NCI-H226 (cell line): ENCODE results near the gene QPCTL.

ENCODE experiments used
- DNase-seq: peaks from one replicate; pipeline ENCODE4 v3.0.0-alpha.2; 2015

Gene QPCTL

DNA sequence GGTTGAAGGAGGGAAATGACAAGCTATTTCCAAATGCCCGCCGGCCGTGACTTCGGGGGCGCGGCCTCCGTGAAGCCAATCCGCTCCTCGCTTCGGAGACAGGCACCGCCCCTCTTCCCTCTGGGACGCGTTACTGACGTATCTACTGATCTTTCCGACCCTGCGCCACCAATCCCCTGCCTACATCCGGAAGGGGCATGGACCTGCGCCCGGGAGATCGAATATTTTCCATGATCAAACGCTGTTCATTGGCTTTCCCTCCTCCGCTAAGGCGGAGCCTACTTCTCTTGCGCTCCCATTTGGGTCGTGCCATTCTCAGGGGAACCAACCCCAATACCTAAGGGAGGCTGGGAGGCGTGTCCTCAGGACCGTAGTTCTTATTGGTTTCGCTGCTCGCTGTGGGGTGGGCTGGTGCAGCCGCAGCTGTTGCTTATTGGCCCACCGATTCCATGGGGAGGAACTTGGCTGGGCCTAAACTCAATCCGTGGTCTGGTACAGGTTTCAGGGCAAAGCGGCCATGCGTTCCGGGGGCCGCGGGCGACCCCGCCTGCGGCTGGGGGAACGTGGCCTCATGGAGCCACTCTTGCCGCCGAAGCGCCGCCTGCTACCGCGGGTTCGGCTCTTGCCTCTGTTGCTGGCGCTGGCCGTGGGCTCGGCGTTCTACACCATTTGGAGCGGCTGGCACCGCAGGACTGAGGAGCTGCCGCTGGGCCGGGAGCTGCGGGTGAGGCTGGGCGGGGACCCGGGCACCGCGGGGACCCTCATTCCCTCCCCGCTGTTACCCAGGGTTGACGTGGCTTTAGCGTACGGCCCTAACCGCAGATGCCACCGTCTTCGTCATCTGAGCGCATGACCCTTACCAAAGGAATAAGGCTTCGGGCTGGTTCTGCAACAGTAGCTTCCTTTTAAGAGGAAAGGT is at the start of gene QPCTL:
Gene QPCTL, plus strand, starts transcription at position 480 of the 919 bp plus-strand sequence. Its CDS starts 38 bp downstream, at position 518.
- DNase-seq = peak; percentile 100

DNA sequence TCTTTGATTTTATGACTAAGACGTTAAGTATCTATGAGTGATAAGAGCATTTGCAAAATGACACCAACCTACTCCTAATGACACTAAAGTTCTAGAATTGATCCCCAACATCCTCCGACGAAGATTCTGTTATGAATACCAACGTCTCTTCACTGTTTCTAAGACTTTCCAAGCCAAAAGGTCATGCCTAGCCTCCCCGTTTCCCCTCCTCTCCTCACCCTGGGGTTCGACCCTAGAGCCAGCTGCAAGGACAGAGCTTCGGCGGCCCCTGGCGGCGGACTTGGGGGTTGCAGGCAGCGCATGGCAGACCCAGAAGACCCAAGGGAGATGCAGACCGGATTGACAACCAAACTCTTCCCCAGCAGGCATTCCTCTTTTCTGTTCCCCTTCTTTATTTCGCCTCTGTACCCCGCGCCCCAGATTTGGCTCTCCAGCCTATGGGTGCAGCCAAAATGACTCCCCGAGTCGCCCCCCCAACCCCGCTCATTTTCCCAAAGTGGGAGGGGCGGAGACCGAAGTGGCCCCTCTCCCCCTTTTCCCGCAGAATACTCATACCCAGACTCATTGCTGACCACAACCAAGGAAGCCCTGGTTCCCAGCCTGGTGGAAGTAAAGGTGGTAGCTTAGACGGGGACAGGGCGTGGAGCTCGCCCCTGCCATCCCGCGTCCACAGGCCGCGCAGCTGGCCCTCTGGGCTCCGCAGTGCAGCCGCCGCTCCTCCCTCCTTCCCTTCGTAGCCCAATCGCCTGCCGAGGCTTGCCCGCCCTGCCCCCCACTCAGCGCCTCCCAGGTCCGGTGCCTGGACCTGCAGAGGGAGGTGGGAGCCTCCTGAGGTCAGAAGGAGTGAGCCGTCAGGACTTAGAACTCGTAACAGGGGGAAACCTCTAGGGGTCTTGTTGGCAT is 49.2 kb upstream of the QPCTL start:
- DNase-seq = peak; percentile 68

DNA sequence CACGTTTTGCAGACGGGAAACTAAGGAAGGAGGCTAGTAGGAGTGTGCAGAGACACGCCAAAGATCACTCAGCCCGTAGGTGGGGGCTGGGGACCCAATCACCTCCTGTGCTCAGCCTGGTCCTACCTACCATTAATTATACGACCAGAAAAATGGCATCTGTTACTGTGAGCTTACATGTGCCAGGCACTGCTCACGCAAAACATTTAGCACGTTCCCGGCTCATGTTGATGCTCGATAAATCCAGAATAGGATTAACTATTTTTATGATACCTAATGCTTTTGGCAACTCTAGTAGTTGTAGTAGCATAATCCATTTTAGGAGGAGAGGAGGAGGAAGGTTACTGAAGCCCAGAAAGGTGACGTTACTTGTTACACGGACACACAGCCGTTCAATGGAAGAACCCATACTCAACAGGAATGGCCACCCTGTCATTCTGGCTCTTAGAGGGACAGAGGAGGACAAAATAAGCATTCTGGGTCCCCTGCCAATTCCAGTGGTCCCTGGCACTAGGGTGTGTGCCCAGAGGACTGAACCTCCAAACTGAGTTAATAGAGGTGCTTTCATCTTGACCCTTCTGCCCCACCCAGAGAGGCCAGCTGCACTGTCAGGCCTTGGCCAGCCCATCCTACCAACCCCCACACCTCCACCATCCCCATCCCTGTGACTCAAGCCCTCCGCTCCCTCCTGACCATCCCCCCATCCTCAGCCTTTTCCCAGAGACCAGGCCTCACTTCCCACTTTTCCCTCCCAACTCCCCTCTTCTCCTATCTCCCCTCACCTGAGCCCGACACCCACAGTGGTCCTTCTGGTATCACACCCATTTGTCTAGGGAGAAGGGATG is 48.3 kb upstream of the QPCTL start:
- DNase-seq = no peak

DNA sequence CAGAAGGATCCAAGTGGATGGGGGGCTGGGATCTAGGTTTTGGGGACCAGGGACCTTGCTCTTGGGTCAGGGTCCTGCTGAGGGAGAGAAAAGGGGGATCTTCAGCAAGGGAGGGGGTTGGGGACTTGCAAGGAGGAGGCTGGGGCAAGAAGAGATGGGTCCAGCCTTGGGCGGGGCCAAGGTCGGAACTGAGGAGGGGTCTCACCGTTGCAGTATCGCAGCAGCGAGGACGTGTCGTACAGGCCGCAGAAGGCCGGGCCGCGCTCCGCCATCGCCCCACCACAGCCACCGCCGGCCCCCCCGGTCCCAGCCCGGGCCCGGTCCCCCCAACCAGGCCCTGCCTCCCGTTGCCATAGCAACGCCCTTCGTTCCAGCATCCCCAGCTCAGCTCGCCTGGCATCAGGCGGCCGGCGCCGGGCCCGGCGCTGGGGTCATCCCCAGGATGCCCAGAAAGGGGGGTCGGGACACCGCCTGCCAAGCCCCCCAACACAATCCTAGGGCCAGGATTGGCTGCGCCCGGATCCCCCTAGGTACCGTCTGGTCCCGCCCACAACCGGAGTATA is 47.3 kb upstream of the QPCTL start:
- no peak for DNase-seq

DNA sequence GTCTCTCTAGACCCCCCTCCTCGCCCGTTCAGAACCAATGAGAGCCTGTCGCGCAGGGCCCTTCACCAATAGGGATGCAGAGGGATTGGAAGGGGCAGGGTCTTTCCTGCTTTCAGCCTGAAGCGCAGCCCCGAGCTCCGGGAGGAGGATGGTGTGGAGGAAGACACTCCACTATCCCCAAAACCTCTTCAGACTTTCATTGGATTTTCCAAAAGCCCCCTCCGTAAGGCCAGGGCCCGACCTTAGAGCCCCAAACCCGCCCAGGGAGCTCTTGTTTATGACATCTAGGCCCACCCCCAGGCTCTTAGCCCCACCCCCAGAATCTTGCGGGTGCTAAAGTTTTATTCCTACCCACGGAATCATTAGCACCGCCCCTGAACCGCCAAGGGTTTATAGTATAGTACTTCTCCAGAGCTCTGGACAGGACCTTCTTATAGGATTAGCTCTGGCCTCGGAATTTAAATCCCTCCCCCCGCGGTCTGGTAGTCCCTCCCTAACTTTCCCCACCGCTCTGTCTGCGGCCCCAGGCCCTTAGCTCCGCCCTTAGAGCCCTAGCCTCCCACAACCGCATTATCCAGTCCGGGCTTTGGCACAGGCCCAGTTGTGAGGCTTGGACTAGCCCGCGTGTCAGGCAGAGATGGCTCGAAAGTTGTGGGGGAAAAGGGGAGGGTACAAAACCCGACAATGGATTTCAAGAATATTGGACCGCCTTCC is 46.7 kb upstream of the QPCTL start:
- peak; percentile 98 for DNase-seq

DNA sequence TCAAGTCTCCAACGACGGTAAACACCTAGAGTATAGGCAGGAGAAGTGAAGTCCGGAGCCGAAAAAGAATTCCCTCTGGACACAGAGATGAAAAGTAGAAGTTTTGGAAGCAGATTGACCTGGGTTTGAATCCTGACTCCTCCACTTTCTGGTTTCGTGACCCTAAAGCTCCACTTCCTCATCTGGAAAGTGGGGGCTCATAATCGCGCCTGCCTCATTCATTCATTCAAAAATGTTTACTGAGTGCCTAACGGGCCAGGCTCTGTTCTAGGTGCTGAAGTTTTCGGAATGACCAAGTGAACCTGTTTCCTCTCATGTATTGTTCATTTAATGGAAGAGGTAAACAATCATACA is 46.1 kb upstream of the QPCTL start:
- no peak for DNase-seq

DNA sequence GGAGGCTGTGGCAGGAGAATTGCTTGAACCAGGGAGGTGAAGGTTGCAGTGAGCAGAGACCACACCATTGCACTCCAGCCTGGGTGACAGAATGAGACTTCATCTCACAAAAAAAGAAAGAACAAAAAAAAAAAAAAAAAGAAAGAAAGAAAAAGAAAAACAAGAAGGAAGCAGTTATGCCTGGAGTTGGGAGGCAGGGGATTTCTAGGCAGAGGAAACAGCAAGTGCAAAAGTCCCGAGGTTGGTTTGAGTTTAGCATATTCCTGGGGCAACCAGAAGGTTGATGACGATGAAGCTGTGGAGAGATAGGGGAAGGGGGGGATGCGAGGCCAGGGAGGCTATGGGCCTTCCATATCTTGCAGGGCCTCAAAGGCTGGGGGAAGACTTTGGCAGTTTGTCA is 41.7 kb upstream of the QPCTL start:
- DNase-seq = no peak

DNA sequence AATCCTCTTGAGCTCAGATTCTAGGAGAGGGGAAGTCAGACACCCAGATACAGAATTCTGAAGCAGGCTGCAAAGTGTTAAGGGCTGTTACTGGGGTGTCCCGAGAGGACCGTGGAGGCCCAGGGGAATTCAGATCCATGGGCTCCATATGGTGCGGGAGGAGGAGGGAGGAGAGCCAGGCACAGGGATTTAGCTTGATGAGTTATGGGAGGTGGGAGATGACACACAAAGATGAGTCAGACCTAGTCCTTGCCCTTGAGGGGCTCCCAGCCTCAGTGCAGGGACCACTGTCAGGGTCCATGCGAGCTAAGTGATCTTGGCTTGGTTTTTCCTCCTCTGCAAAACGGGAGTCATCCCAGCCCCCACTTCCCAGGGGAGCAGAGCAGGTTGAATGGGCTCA is 38.8 kb upstream of the QPCTL start:
- no peak for DNase-seq

DNA sequence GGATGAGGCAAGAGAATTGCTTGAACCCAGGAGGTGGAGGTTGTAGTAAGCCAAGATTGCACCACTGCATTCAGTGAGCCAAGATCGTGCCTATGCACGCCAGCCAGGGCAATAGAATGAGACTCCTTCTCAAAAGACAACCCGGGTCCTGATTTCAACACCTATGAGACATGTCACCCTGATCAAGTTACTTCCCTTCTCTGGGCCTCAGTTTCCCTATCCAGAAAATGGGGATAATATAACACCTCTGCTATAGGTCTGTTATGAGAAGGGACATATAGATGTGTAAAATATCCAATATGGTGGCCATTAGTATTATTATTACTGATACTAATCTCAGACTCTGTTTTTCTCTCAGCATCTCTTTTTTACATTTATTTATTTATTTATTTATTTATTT is 37.4 kb upstream of the QPCTL start:
- DNase-seq = no peak

DNA sequence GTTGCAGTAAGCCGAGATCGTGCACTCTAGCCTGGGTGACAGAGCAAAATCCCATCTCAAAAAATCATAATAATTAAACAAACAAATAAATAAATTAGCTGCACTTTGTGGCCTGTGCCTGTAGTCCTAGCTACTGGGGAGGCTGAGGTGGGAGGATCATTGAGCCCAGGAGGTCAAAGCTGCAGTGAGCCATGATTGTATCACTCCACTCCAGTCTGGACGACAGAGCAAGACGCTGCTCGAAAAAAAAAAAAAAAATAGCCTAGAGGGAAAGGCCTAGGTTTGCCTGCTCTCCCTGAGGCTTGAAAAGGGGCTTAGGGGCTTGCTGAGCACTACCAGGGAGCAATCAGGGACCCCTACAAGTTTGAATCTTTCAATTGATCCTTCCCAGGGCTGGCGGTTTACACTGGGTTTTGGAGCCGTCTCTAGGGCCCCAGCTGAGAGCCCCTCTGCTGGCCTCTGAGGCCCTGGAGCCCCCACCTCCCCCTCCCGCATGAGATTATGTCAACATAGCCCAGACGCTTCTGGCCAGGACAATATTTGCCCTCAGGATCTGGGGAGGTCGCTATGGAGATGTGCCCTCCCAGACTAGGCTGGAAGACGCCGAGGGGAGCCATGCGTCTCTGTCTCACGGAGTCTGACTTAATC is 34.8 kb upstream of the QPCTL start:
- no peak for DNase-seq

DNA sequence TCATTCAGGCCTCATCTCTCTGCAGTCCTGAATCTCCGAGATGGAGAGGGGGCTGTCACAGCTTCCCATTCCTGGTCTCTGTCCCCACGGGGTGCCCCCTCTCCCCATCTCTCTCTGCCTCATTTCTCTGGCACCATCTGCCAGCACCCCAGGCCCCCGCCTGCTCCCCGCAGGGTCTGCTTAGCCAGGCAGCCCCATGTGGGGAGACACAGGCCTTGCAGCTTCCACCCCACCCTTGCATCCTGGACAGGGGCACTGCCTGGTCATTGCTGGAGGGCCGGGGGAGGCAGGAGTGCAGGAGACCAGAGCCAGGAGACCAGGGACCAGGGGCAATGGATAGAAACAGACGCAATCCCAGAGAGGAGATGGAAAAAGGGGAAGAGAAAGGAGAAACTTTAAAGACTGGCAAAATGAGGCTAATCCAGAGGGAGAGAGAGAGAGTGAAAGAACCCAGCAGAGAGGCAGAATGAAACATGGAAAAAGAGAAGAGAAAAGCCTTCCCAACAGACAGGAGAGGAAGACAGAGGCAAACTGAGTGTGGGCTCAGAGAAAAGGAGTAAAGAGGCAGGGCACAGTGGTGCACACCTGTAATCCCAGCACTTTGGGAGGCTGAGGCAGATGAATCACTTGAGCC is 33.3 kb upstream of the QPCTL start:
- no peak for DNase-seq

DNA sequence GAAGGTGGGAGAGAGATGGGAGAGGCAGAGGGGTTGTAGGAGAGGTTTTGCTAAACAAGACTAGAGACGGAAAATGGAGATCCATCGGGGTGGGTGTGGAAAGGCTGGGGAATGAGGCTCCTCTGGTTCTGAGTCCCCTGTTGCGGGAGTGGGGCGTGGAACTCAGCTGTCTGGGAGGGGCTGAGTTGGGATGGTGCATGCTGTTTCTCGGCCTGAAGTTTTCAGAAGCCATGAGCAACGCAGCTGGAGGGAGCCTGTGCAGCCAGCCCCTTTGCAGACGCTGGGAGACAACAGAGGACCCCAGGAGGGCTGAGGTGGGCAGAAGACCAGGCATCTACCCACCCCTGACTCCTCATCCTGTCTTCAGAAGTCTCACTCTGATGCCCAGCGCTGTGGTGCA is 31.8 kb upstream of the QPCTL start:
- no peak for DNase-seq

DNA sequence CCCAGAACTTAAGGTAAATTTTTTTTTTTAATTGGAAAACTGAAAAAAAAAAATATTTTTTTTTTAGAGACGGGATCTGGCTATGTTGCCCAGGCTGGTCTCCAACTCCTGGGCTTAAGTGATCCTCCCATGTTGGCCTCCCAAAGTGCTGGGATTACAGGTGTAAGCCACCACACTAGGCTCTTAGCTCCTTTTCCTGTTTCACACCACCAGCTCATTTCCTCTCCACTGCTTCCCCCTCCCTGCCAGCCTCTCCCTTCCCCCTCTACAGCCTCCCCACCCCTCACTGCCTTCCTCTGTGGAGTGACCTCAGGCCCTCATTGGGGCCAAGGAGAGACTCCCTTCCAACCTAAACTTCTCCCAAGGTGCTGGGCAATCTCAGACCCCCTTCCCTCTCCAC is 28.7 kb upstream of the QPCTL start:
- DNase-seq = no peak

DNA sequence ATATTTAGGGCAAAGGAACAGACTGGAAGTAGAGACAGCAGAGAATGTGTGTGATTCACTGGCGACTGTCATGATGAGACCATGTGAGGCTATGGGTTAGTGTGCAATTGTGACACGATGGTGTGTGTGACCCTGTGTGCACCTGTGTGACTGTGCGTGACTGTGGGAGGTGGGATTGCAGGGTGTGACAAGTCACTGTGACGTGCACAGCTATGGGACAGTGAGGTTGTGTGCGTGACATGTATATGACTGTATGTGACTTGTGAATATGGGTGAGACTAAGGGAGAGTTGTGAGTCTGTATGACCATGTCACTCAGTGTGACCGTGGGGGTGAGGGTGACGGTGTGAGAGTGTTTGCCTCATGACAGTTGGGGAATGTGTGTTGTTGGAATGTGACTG is 27.9 kb upstream of the QPCTL start:
- DNase-seq = no peak

DNA sequence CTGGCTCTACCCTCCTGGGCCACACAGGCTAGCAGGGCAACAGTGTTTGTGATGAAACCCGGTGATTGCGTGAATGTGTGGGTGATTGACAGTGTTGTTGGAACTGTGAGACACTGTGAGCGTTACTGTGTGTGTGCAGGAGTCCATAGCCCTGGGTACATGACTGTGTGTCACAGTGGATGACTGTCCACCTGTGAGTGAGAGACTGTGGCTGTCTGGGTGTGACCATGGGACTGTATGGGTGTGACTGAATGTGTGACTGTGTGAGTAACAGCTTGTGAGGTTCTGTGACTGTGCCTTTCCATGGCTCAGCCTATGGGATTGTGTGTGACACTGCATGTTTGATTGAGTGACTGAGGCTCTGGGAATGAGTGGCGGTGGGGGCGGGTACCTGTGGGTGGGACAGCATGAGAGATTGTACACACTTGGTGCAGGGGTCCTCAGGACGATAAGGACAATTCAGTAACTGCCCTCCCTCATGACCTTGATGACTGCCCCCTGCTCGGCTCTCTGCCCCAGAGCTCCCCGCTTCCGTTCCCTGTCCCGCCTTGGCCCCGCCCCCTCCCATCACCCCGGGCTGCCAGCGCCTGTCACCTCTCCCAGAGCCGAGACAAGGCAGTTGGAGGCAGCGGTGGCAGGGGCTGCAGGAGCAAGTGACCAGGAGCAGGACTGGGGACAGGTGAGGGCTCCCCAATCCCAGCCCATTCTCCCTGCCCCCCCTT is 24.7 kb upstream of the QPCTL start, which contains the start of gene GIPR:
Gene GIPR, plus strand, starts transcription at position 602 of the 722 bp plus-strand sequence. CDS start 1,300 bp downstream, outside the sequence.
- DNase-seq = no peak

DNA sequence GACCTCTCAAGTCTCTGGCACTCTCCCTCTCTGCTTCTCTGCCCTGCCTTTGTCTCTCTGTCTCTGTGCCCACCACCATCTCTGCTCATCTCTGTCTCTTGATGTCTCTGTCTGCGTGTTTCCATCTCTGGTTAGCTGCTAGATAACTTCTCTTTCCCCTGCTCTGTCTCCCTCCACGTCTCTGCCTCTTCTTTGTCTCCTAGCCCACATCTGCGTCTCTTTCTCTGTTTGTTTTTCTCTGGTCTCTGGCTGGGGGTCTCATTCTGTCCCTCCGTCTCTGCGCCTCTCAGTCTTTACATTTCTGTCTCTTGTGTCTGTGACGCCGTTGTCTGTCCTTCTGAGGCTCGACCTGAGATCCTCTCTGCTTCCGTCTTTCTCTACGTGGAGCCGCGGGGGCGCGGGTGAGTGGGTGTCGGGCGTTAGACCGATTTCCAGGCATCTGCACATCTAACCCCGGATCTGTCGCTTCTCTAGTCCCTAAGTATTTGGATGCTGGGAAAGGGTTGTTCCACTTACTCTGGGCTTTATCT is 24.1 kb upstream of the QPCTL start:
- DNase-seq = no peak

DNA sequence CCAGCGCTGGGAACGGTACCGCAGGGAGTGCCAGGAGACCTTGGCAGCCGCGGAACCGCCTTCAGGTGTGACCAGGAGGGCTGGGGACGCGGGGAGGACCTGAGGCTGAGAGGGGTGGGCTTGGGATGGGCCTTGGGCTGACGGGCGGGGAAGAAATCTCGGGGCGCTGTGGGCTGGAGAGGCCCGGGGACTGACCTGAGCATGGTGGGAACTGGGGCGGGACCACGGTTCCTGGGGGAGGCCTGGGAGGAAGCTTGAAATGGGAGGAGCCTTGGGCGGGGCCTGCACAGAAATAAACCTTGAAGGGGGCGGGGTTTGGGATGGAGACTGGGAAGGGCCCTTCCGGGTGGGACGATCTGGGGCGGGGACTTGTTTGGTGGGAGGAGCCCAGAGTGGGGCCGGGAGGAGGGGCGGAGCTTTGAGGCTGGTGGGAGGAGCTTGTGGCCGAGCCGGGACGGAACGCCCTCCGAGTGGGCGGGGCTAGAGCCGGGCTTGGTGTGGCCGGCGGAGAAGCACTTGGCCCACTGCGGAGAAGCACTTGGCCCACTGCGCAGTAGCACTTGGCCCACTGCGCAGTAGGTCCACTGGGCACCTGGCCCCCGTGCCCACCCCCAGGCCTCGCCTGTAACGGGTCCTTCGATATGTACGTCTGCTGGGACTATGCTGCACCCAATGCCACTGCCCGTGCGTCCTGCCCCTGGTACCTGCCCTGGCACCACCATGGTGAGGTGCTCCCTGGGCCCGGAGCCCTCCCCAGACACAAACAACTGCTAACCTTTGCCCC is 21.6 kb upstream of the QPCTL start:
- peak; percentile 71 for DNase-seq

DNA sequence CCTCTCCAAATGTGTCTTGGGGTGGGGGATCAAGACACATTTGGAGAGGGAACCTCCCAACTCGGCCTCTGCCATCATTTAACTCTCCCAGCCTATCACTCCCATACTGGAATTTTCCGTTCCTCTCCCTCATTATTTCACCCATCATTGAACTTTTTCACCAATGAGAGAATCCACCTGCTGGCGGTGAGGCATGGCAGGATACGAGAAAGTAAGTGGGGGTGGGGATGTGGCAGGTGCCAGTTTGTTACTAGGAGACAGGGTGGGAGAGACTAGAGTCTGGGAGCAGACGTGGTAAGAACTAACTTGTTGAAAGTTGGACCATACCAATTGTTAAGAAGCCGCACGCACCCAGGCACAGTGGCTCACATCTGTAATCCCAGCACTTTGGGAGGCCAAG is 17.5 kb upstream of the QPCTL start:
- DNase-seq = no peak

DNA sequence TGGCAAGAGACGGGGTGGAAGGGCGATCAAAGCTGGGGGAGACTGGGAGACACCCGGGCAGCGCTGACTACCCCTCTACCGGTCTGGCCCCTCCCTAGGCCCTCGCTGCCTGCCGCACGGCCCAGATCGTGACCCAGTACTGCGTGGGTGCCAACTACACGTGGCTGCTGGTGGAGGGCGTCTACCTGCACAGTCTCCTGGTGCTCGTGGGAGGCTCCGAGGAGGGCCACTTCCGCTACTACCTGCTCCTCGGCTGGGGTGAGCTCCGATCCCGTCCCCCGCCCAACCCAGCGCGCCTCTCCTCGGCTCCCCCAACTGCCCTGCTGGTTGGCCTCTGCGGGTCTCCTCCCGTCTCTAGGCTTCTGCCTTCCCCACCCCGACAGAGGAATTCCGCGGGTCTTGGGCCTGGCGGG is 15.6 kb upstream of the QPCTL start:
- DNase-seq = no peak
